ENCODE measurements around the gene ZACN.

ZACN gene

GRCh38 chr17:76131692-76132573, 53.0 kb downstream of the ZACN start:
- no peak for DNase-seq (ENCODE audit: low spot score)

Data from HuH-7 (cell line).